HT1080 (cell line): ENCODE data around the gene JDP2. TPM values are rescaled to one million over a fixed set of nuclear protein-coding genes. Genes with fewer than 3 reads are reported as not detected.
A peak's percentile ranks its signal among the peaks of the same experiment; 100 is the strongest.

Experiments used
- DNase-seq: peaks from one replicate; pipeline ENCODE4 v3.0.0-alpha.2; 2015; ENCODE audit warnings: low read depth
- total RNA-seq: library from RNA; depleted of rRNA; stranded (reverse); fragments of >200 nt; shearing (Covaris generic); gene quantifications from 2 replicates; pipeline ENCODE4 v1.2.3, GENCODE V29; 2014; rRNA removed

The JDP2 gene
- total RNA-seq, 1 experiment from 2014 or later: 29.3 TPM

DNA sequence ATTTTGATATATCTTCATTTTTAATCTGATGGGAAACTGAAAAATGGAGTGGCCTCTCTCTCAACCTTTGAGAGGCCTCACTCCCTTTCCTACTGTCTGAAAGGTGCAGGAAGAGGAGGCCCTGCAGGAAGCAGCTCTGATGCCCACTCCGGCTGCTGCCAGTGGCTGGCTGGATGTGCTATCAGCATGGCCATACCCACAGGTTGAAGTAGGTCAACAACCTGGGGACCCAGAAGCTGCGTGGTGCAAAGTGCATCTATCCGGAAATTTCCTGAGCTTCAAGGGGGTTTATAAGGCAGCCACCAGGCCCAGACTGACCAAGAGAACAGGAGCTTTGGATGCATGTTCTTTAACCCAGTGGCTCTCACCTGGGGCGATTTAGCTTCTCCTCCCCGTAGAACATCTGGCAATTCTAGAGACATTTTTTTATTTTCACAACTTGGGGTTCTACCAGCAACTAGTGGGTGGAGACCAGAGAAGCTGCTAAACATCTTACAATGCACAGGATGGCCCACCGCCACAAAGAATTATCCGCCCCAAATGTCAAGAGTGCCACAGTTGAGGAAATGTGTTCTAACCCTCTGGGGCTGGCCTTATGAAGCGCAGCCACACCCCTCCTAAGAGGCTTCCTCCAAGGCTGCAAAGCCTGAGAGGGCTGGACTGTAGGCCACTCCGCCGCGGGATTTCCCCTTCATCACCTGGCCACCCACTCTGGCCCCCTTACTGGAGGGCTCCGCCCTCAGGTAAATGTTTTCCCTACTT is 86.3 kb downstream of the JDP2 start:
- DNase-seq: no peak

DNA sequence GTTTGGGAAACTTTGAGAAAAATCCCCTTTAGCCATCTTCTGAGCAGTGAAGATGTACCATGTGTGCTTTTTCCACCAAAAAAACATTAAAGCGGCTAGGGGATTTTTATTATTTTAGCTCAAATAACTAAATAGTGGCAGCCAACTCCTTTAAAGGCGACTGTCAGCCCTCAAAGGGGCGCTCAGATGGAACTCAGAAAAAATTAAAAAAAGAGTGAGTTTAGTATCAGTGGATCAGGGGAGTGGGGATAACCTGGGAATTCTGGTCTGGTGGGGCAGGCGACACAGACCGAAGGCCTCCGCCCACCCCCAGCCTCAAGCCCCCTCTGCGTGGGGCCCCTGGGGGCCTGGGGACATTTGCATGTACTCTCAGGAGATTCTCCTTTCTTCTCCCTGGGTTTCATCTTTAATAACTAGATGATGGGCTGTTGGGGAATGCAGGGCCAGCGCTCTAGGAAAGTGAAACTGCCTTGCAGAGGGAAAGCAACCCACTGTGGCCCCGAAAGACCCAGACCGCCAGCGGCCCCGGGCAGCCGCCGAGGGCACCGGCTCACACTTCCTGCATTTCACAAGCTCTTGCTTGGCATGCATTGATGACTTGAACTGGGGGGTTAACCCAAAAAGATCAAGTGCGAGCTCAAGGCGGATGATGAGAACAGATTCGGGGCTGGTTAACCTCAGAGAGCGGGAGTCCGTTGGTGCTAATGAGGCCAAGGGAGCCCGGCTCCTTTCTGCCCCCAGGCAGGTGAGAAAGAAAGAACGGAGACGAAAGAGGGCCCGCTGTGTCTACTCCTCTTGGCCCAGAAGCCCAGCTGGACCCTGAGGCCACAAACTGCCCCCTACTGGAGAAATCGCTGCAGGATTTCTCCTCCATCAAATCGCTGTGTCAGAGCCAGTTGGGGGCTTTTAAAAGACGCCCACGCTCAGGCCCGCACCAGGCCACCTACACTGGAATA is 87.1 kb downstream of the JDP2 start:
- no peak for DNase-seq

DNA sequence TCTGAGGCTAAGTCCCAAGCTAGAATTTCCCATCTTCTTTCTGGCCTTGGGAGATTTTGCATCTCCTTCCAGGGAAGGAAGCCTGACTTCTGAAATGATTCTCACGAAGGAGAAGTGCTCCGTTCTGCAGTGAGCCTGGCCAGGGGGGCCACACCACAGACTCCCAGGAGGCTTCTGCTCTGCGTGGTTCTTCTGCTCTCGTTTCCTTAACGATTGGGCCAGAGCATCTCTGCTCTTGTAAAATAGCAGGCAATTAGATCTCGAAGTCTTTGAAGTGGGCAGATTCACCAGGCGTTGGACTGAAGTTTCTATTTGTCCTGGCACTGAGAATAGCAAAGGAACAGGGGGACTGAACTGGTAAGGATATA is 87.8 kb downstream of the JDP2 start:
- DNase-seq: no peak

DNA sequence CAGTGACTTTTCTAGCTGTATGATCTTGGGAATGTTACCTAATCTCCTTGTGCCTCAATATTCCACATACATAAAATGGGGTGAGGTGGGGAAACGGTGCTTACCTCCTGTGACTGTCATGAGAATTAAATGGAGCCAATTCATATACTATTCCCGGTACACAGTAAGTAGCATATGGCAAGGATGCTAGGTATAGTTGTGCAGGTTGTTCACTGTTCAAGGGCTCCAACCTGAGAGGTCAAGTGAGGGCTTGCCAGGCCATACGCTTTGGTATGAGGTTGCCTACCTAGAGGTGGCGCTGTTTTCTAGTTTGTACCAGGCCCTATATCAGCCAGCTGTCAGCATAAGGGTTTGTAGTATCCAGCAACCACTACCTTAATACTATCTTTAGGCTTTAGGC is 90.8 kb downstream of the JDP2 start:
- DNase-seq: no peak

DNA sequence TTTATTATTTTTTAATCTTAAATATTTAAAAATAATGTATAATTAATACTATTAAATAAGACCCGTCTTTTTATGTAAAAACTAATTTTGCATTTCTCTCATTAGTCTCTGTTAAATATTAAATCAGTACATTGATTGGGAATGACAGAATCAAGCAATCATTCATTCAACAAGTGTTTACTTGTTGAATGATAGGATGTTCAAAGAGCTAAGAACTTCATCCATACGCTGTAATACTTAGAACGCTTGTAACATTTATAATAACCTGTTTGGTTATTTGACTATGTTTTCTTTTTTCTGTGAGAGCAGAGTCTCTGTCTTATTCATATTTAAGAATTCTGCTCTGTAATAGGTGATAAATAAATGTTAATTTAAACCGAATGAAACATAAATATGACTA is 91.6 kb downstream of the JDP2 start:
- no peak for DNase-seq

DNA sequence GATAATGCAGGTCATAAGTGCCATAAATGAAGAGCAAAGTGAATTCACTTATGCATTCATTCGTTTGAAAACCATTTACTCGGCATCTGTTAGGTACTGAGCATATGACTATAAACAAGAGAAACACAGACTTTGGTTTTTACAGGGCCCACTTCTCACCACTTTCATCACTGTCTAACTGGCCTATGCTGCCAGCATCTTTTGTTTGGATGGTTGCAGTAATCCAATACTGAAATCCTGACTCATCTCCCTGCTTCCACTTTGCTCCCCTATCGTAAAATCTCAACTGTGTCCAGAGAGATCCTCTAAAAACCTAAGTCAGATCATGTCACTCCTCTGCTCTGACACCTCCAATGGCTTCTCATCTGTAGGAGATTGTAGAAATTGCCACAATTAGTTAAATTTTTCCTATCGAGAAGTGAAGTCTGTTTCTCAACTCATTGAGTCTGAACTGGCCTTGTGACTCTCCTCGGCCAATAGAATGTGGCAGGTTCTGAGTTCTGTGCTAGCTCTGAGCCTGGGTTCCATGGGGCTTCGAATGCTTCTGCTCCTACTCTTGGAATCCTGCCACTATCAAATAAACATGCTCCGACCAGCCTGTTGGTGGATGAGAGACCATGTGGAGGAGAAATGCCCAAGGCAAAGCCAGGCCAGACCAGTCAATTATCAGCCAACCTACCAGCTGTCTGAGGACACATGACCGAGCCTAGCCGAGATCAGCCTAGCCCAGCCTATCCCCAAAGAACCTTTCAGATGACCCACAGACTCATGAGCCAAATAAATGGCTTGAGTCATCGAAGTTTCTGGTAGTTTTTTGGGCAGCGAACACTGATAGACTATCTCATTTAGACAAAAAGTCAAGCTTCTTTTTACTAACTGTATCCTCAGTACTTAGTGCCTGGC is 92.3 kb downstream of the JDP2 start:
- DNase-seq: peak; percentile 26

DNA sequence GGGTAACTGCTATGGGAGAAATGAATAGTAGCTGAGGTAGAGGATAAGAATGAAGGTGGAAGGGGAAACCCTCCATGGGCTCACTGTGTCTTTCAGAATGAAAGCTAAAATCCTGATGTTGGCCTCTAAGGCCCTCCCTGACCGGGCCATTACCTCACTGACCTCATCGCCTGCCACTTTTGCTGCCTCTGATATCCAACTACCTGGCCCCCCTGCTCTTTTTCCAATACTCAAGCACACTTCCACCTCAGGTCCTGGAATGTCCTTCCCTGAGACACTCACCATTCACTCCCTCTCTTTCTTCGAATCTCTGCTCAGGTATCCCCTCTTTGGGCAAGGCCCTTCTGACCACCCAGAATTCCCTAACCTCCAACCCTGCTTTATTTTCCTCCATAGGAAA is 93.0 kb downstream of the JDP2 start:
- DNase-seq: no peak

DNA sequence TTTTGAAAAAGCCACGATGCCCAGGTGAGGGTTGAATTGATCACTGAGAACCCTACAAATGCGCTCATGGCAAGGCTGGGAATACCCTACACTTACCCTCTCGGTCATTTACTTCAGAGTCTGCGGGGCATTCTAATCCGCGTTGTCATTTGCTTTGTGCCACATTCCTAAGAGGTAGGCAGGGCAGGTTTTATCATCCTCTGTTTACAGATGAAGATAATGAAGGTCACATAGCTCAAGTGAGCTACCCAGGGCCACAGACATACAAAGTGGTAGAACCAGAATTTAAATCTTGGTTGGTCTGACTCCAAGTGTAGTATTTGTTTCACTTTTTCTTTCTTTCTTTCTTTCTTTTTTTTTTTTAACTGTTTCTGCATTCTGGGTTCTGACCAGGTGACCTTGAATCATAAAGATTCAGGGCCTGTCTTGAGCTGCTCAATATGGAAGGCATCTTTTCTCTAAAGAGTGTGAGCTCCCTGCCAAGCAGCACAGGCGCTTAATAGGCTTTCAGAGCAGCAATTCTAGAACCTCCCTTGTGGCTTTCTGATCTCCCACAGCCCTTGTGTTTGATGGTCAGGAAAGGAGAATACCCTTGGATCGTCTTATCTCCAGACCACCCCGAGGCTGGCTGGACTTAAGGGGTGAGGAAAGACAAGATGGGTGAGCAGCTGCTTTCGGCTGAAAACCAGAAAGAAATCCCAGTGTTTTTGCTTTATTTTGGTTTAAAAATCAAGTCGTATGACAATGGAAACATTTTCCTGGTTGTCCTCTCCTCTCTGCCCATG is 93.8 kb downstream of the JDP2 start:
- no peak for DNase-seq

DNA sequence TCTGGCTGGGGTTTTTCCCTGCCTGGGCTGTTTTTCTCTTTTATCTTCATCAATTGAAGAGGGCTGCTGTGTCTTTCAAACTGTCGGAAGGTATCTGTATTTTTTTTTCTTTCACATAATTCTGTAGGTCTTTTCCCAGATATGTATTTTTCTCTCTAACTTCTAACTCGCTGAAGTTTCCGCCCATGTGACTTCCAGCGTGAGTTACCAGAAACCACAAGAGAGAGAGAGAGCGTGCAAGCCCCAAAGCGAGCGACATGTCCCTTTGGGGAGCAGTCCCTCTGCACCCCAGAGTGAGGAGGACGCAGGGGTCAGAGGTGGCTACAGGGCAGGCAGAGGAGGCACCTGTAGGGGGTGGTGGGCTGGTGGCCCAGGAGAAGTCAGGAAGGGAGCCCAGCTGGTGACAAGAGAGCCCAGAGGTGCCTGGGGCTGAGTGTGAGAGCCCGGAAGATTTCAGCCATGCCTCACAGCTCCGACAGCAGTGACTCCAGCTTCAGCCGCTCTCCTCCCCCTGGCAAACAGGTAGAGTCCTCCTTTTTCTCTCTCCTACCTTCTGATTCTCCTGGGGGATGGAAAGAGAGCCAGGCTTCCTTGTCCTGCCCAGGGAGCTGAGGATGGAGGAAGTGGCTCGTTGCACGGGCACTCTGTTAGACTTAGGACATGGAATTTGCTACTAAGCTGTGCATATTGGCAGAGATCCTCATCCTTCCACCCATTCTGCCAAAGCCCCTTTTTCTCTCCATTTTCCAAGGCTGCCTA is 94.6 kb downstream of the JDP2 start, which contains the start of gene BATF:
TSS of gene BATF (plus strand) at position 246 of the 759 bp plus-strand sequence. CDS start at position 460, 214 bp downstream.
- DNase-seq: no peak

DNA sequence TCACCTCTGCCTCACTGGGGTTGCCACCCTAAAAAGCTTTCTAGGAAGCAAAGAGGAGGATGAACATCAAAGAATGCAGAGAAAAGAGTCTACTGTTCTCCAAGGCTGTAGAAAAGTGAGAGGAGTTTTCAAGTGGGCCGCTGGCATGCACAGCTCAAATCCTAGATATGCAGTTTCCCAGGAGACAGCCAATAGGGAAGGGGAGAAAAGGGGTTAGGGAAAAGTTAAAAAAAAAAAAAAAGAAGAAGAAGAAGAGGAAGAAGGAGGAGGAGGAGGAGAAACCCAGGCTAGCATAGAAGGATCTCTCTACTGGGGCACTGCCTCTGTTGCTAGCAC is 95.1 kb downstream of the JDP2 start:
- DNase-seq: no peak

Other genes with a start within 250 kb of the JDP2 start
- gene FOS, start 149.2 kb upstream of the JDP2 start, total RNA-seq: 2.2 and 3.2 TPM in 2 replicates
- not detected in 2 replicates for gene BATF, start 94.4 kb downstream of the JDP2 start, total RNA-seq
- gene FLVCR2, start 150.6 kb downstream of the JDP2 start, total RNA-seq: 0.67 and 0.85 TPM in 2 replicates
- gene ERG28, start 232.9 kb downstream of the JDP2 start, total RNA-seq: 11.9 and 15.2 TPM in 2 replicates
- 26.0 and 33.2 TPM in 2 replicates for gene TTLL5, start 233.2 kb downstream of the JDP2 start, total RNA-seq